Natural killer cell (primary cell): ENCODE measurements around the gene CCNK. TPM values are rescaled to one million over a fixed set of nuclear protein-coding genes. Genes with fewer than 3 reads are reported as not detected.

ENCODE experiments used
- ATAC-seq, 3 donors: fragments of 150-1000 bp in 2 of 3; fragments of 200-7000 bp in 1 of 3; cut with Tn5 transposase; 1 replicate in 1 of 3; 2 replicates in 2 of 3; pipeline ENCODE4 v1.10.0; 2021; ENCODE audit warnings: mild to moderate bottlenecking in 2 of 3, moderate library complexity in 2 of 3
- DNase-seq, 2 donors: peaks; one replicate each; pipeline versions ENCODE4 v3.0.0 to v3.0.0-alpha.2; 2013 to 2021; ENCODE audit warnings: mixed read lengths in 1 of 2
- H3K27ac ChIP-seq: one replicate; pipeline ENCODE4 v1.5.1; 2013; ENCODE audit warnings: mild to moderate bottlenecking, low read length
- H3K27me3 ChIP-seq: one replicate; pipeline ENCODE4 v1.6.1; 2013; ENCODE audit warnings: low read length; ENCODE audit not compliant: control insufficient read depth, insufficient read depth
- H3K36me3 ChIP-seq: one replicate; pipeline ENCODE4 v1.6.1; 2013; ENCODE audit warnings: low read length; ENCODE audit not compliant: control insufficient read depth, insufficient read depth
- H3K4me1 ChIP-seq: one replicate; pipeline ENCODE4 v1.6.1; 2013; ENCODE audit warnings: low read length; ENCODE audit not compliant: control insufficient read depth, insufficient read depth
- H3K4me3 ChIP-seq: one replicate; pipeline ENCODE4 v1.5.1; 2013; ENCODE audit warnings: low read length
- H3K9me3 ChIP-seq: one replicate; pipeline ENCODE4 v1.6.1; 2013; ENCODE audit warnings: low read length; ENCODE audit not compliant: control insufficient read depth, insufficient read depth
- H3K27ac Mint-ChIP-seq, 2 donors: one replicate each; pipeline ENCODE4 v1.8.0; 2022; ENCODE audit warnings: mild to moderate bottlenecking in 2 of 2, mixed read lengths in 2 of 2, moderate library complexity in 1 of 2
- H3K27me3 Mint-ChIP-seq, 2 donors: one replicate each; pipeline ENCODE4 v1.8.0; 2022; ENCODE audit warnings: low read depth in 2 of 2, mixed read lengths in 2 of 2
- H3K36me3 Mint-ChIP-seq: one replicate; pipeline ENCODE4 v1.8.0; 2022; ENCODE audit warnings: mixed read lengths
- H3K4me1 Mint-ChIP-seq, 2 donors: one replicate each; pipeline ENCODE4 v1.8.0; 2022; ENCODE audit warnings: mixed read lengths in 2 of 2
- H3K4me3 Mint-ChIP-seq: one replicate; pipeline ENCODE4 v1.8.0; 2022; ENCODE audit warnings: mild to moderate bottlenecking, moderate library complexity, mixed read lengths
- H3K9me3 Mint-ChIP-seq, 2 donors: one replicate each; pipeline ENCODE4 v1.8.0; 2022; ENCODE audit warnings: mixed read lengths in 2 of 2
- WGBS: methylation state at CpG from one replicate; pipeline ENCODE4 v1.1.7; 2013; ENCODE audit warnings: missing lambda C conversion rate; ENCODE audit not compliant: insufficient coverage; 5-methylcytosine and 5-hydroxymethylcytosine counted together
- intact Hi-C: fragments of 100-400 bp; cut with micrococcal nuclease; formaldehyde crosslinking; loops from one replicate; pipeline ENCODE4 v1.14.2; 2022
- total RNA-seq, 4 donors: library from RNA; stranded (reverse); fragments of 120-200 nt in 1 of 4; gene quantifications; one replicate each; pipeline versions ENCODE4 v1.2.3 to v1.2.4, GENCODE V29; 2013 to 2022
- TF ChIP-seq, protein P1 (sequence below): fragments of 200-600 bp; IDR thresholded peaks from one replicate; pipeline ENCODE4 v1.8.0; 2022; ENCODE audit warnings: antibody characterized with exemption

The CCNK gene
- total RNA-seq, 3 donors from 2014 or later (not counting 1 experiment from before 2014, with no cell fraction given) = 155 to 168 (median 165) TPM

DNA sequence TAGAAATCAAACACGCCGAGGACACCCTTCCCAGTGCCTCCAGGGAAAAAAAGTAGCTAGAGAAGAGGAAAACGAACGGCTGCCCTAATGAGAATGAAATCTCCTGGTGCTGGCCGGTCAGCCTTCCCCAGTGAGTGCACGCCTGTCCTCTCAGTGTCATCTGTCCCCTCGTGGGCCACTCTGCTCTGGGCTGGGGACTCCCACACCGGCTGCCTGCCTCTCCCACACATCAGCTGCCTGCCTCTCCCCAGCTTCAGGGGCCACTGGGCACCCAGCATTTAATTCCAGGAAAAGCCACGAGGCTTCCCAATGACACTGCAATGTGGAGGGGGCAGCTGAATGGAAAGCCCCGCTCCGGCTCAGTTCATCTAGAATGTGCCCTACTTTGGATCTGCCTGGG lies 63.8 kb downstream of the CCNK start:
- no peak overlapping the region for H3K27ac ChIP-seq
- Mint-ChIP-seq H3K4me1 (no peaks in the 10 kb centered on the region), H3K27ac (no peak overlapping the region), H3K4me3 (no peak overlapping the region), H3K36me3 (no peaks in the 10 kb centered on the region), H3K9me3 (no peaks in the 10 kb centered on the region), H3K27me3 (peaks cover 0 to 2% of the 10 kb centered on the region in 2 donors)
- TF ChIP-seq, protein P1, sequence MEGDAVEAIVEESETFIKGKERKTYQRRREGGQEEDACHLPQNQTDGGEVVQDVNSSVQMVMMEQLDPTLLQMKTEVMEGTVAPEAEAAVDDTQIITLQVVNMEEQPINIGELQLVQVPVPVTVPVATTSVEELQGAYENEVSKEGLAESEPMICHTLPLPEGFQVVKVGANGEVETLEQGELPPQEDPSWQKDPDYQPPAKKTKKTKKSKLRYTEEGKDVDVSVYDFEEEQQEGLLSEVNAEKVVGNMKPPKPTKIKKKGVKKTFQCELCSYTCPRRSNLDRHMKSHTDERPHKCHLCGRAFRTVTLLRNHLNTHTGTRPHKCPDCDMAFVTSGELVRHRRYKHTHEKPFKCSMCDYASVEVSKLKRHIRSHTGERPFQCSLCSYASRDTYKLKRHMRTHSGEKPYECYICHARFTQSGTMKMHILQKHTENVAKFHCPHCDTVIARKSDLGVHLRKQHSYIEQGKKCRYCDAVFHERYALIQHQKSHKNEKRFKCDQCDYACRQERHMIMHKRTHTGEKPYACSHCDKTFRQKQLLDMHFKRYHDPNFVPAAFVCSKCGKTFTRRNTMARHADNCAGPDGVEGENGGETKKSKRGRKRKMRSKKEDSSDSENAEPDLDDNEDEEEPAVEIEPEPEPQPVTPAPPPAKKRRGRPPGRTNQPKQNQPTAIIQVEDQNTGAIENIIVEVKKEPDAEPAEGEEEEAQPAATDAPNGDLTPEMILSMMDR = no peak
- no peaks in the 10 kb centered on the region for H3K27me3 ChIP-seq
- ATAC-seq = no peak
- 85% methylated on average over 11 of the region's 11 CpGs for WGBS
- no peaks in the 10 kb centered on the region for H3K4me1 ChIP-seq
- no peak overlapping the region for H3K4me3 ChIP-seq
- DNase-seq = no peak
- intact Hi-C loops = no loop called here
- H3K9me3 ChIP-seq = no peaks in the 10 kb centered on the region
- H3K36me3 ChIP-seq = no peaks in the 10 kb centered on the region

DNA sequence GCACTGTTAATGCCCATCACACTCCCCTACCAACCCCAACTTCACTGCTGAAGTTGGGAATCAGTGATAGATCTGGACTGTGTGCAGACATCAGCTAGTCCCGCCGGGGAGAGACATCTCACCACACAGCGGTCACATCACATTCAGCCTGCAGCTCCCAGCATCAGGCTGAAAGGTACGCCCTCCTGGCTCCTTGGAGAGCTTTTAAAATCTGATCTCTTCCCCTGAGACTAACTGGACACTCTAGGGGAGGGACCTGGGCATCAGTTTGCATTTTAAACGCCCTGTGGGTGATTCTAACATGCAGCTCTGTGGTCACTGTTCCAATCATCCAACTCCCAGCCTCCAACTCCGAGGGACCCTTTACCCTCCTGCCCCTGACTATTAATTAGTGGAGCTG lies 64.4 kb downstream of the CCNK start:
- intact Hi-C loops = no loop called here
- H3K9me3 Mint-ChIP-seq = no peaks in the 10 kb centered on the region
- 77% methylated on average over 6 of the region's 6 CpGs for WGBS
- no peaks in the 10 kb centered on the region for H3K4me1 Mint-ChIP-seq
- no peak overlapping the region for H3K4me3 ChIP-seq
- DNase-seq (no peak), ATAC-seq (no peak)
- no peaks in the 10 kb centered on the region for H3K36me3 ChIP-seq
- no peak overlapping the region for H3K27ac ChIP-seq
- no peak overlapping the region for H3K27ac Mint-ChIP-seq
- no peaks in the 10 kb centered on the region for H3K4me1 ChIP-seq
- TF ChIP-seq, protein P1 = no peak
- H3K4me3 Mint-ChIP-seq = no peak overlapping the region
- no peaks in the 10 kb centered on the region for H3K9me3 ChIP-seq
- H3K27me3 Mint-ChIP-seq = peaks cover 0 to 2% of the 10 kb centered on the region in 2 donors
- no peaks in the 10 kb centered on the region for H3K36me3 Mint-ChIP-seq
- H3K27me3 ChIP-seq = no peaks in the 10 kb centered on the region

DNA sequence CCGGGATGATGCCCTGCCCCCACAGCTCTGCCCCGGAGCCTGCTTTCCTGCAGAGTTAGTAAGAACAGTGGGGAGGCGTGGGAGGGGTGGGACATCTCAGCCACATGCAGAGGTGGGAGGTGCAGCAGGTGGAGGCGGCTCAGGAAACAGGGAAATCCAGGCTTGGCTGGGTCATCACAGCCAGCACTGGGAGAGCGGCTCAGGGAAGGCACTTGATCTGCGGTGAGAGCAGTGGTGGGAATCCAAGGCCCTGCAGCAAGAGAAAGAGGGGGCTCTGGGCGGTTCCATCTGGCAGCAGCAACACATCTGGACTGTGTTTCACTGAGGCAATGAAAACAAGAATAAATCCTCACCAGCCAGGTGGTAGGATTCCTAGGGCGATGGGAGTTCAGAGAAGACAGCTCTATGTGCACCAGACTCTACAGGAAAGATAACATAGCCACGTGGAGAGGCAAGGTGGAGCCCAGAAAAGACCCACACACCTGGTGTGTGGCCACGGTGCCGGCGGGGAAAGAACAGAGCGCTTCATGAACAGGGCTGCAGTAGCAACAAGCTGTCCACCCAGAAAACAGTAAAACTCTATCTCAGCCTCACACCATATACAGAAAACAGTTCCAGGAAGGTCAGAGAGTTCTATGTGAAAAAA lies 65.1 kb downstream of the CCNK start:
- no peaks in the 10 kb centered on the region for H3K27me3 ChIP-seq
- Mint-ChIP-seq H3K4me3 (no peak overlapping the region), H3K27ac (no peak overlapping the region), H3K36me3 (no peaks in the 10 kb centered on the region), H3K27me3 (peaks cover 0 to 2% of the 10 kb centered on the region in 2 donors), H3K4me1 (no peaks in the 10 kb centered on the region), H3K9me3 (no peaks in the 10 kb centered on the region)
- H3K9me3 ChIP-seq = no peaks in the 10 kb centered on the region
- DNase-seq (no peak), ATAC-seq (no peak)
- no peak overlapping the region for H3K4me3 ChIP-seq
- H3K36me3 ChIP-seq = no peaks in the 10 kb centered on the region
- 85% methylated on average over 13 of the region's 13 CpGs for WGBS
- TF ChIP-seq, protein P1 = no peak
- no peaks in the 10 kb centered on the region for H3K4me1 ChIP-seq
- H3K27ac ChIP-seq = no peak overlapping the region
- intact Hi-C loops = no loop called here

DNA sequence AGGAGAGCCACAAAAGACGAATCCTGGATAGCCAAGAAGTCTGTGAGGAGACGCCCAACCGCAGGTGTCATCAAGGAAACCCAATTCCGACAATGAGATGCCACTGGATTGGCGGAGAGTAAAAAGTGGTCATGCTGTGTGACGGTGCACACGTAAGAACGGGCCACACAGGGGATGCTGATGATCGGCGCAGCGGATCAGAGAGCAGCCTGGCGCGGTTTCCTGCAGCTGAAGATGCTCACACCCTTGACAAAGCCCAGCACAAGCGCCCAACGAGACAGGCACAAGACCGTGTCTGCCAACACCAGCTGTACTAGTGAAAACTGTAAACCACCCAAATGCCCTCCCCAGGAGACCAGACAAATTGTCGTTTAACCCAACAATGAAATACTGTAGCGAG lies 67.0 kb downstream of the CCNK start:
- no peaks in the 10 kb centered on the region for H3K4me1 ChIP-seq
- DNase-seq (no peak), ATAC-seq (no peak)
- no peak overlapping the region for H3K4me3 ChIP-seq
- Mint-ChIP-seq H3K27me3 (peaks cover 0 to 2% of the 10 kb centered on the region in 2 donors), H3K27ac (no peak overlapping the region), H3K9me3 (no peaks in the 10 kb centered on the region), H3K4me1 (no peaks in the 10 kb centered on the region), H3K4me3 (no peak overlapping the region), H3K36me3 (no peaks in the 10 kb centered on the region)
- no peaks in the 10 kb centered on the region for H3K36me3 ChIP-seq
- no peaks in the 10 kb centered on the region for H3K27me3 ChIP-seq
- TF ChIP-seq, protein P1 = no peak
- intact Hi-C loops = no loop called here
- WGBS = 81% methylated on average over 18 of the region's 18 CpGs
- no peaks in the 10 kb centered on the region for H3K9me3 ChIP-seq
- no peak overlapping the region for H3K27ac ChIP-seq
